HT1080 (cell line): ENCODE measurements around the gene PRAMEF1. TPM values are rescaled to one million over a fixed set of nuclear protein-coding genes. Genes with fewer than 3 reads are reported as not detected.
"Not testable (repeated sequence)": the region's sequence is repeated elsewhere in the genome, so short reads cannot be mapped to it uniquely, and the experiment has no call there.

Experiments used
- DNase-seq: peaks from one replicate; pipeline ENCODE4 v3.0.0-alpha.2; 2015; ENCODE audit warnings: low read depth
- polyA plus RNA-seq, 2 experiments: library from polyadenylated mRNA; depleted of rRNA; stranded (reverse); fragments of >200 nt; gene quantifications; 2 replicates each; pipeline ENCODE4 v1.2.3, GENCODE V29; 2015
- total RNA-seq: library from RNA; depleted of rRNA; stranded (reverse); fragments of >200 nt; shearing (Covaris generic); gene quantifications from 2 replicates; pipeline ENCODE4 v1.2.3, GENCODE V29; 2014; rRNA removed

The PRAMEF1 gene, protein sequence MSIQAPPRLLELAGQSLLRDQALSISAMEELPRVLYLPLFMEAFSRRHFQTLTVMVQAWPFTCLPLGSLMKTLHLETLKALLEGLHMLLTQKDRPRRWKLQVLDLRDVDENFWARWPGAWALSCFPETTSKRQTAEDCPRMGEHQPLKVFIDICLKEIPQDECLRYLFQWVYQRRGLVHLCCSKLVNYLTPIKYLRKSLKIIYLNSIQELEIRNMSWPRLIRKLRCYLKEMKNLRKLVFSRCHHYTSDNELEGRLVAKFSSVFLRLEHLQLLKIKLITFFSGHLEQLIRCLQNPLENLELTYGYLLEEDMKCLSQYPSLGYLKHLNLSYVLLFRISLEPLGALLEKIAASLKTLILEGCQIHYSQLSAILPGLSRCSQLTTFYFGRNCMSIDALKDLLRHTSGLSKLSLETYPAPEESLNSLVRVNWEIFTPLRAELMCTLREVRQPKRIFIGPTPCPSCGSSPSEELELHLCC
- total RNA-seq = not detected in 2 replicates
- polyA plus RNA-seq (2015; cell fraction: cytosol; rRNA removed) = not detected in 2 replicates
- polyA plus RNA-seq (2015; cell fraction: nucleus; rRNA removed) = not detected in 2 replicates

DNA sequence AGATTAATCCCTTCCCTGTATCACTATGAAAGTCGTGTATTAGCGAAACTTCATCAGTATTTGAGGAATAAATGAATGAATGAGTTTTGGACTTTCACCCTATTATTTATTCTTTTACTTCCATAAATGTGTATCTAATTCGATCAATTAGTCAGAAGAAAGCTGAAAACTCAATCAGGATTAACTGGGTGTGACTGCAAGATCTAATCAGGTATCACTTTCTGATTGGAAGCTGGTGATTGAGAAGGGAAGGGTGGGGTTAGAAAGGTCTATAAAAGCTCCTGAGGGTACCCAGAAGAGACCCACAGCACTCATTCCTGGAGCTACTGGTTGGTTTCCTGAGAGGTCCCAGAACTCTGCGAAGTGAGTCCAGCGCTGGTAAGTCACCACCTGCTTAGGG is at the start of gene PRAMEF1:
Gene PRAMEF1 (plus strand): TSS at position 301 of the 400 bp plus-strand sequence. CDS start 1,831 bp downstream, outside the sequence.
- not testable (repeated sequence) for DNase-seq

DNA sequence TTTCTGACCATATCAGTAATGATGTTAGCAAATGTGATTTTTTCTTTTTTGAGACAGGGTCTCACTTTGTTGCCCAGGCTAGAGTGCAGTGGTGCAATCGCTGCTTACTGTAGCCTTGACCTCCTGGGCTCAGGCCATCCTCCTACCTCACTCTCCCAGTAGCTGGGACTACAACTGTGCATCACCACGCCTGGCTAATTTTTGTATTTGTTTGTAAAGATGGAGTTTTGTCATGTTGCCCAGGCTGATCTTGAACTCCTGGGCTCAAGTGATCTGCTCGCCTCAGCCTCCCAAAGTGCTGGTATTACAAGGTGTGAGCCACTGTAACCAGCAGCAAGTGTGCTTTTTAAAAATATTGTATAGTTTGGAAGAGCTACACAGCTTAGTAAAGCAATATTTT is 49.3 kb upstream of the PRAMEF1 start:
- no peak for DNase-seq

DNA sequence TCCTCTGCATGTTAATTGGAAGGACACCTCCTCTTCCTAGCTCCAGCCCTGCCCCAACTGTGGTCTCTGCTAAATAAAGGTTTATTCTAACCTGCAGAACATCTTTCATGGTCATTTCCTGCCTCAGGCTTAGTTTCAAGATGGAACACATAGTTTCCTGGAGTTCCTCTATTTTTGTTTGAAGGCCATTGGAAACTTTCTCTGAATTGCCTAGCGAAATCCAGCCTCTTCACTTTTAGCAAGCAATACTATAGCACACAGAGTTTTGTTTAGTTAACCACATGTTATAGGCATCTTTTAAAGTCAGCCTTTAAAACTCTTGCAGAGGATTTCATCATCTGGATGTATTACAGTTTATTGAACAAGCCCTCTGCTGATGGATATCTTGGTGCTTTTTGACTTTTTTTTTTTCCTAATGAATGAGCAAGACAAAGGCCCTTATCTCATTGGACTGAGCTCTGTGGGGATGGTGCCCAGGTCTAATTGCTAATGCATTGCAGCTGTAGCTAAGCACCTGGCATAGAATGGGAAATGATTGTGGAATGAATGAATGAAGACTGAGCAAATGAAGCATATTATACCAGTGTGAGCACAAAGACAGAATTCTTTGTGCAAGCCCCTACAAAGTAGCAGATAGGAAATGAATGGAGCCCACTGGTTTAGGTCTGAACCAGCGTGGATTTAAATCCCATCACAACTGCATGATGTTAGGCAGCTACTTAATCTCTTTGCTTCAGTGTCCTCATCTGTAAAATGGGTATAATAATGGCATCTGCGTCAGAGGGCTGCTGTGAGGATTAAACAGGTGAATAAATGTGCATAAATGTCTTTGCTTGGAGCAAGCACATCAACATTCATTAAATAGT is 45.8 kb upstream of the PRAMEF1 start:
- no peak for DNase-seq

DNA sequence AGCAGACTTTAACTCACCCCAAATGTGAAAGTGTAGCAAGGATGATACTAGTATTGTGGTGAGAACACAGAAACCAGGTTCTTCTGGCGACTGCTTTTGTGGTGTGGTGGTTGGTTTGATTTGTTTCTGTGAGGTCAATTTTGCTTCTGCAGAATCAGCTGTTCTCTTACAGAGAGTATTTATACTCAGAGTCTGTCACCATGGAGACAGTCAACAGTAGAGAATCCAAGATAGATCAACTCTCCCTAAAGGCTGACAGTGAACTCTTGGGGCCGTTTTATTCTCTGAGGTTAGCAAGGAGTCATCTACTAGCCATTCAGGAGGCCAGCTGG is 45.2 kb upstream of the PRAMEF1 start, which contains the start of gene CFAP107:
Gene CFAP107 (plus strand): TSS at position 209 of the 332 bp plus-strand sequence. CDS start 231 bp downstream, outside the sequence.
- no peak for DNase-seq

DNA sequence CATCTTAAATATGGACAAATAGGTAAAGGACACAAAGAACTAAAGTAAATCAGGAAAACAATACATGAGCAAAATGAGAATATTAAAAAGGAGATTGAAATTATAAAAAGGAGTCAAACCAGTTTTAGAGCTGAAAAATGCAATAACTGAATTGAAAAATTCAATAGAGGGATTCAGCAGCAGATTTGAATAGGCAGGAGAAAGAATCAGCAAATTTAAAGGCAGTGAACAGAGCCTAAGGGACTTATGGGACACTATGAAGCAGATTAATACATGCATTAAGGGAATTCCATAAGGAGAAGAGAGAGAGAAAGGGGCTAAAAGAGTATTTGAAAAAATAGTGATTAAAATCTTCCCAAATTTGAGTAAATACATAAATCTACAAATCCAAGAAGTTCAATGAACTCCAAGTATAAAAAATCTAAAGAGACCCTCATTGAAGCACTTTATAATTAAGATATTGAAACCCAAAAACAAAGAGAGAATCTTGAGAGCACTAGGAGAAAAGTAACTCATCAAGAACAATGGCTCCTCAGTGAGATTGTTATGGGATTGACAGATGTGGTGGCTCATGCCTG is 42.3 kb upstream of the PRAMEF1 start:
- DNase-seq = no peak

DNA sequence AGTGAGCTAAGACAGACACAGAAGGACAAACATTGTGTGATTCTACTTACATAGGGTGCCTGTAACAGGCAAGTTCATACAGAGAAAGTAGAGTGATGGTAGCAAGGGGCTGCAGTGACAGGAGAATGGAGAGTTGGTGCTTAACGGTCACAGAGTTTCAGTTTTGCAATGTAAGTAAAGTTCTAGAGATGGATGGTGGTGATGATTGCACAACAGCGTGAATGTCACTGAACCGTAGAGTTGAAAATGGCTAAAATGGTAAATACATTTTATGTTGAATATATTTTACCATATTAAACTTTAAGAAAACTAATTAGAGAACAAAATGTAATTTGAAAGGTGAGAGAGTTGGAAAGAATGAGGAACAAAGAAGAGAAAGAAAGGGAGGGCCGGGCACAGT is 36.5 kb upstream of the PRAMEF1 start:
- no peak for DNase-seq

DNA sequence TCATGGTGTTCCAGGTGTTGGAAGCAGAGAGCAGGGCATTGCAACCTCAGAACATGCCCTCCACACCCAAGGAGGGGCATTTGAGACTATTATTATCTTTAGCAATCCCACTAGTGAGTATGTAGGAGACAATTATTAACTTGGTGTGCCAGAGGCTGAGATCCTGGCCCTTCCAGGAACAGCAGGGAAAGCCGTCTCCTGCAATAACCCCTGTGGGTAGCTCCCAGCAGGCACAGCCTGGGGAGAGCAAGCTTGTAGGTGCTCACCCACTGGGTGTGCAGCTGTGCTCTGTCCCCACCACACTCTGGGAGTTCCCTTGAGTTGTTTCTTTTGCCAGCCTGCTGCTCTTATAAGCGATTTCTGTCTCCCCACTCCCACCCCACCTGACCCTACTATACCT is 34.9 kb upstream of the PRAMEF1 start:
- no peak for DNase-seq

DNA sequence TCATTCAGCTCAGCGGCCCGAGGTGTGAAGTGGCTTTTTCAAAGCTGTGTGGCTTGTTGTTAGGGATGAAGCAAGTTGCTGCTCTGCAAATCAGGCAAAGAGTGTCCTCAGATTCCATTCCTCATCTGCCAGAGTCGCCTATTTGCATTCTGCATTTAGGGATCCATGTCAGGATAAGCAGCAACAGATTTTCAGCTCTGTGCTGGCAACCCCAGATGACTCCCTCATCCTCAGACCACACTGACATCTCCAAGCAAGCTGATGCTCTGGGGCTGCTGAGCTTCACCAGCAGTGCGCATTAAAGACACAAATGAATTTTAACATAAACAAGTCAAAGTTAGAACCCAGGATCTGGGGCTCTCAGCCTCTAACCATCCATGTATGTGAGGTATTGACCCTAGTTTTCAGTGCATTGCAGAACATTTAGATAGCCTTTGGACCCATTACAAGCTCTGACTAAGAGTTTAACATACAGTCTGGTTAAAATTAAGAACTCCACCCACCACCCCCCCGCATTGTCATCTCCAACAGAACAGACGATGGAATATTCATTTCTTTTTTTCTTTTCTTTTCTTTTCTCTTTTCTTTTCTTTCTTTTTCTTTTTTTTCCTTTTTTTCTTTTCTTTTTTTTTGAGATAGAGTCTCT is 34.3 kb upstream of the PRAMEF1 start:
- no peak for DNase-seq

DNA sequence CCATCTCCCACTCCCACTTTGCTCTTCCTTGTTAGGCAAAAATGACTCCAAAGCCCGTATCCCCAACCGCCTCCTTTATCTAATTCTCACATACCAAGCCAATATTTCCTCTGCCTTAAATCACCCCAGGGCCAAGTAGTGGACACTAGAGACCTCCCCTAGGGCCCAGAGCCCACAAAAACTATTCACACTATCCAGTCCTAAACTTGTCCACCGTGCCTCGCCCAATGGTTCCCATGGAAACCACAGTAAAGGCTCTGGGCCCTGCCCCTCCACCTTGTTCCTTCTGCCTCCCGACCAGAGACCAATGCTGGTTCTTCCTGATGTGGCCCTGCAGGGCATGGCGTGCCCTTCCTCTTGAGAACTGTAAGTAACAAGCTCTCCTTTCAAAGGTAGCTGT is 33.4 kb upstream of the PRAMEF1 start:
- DNase-seq = no peak

DNA sequence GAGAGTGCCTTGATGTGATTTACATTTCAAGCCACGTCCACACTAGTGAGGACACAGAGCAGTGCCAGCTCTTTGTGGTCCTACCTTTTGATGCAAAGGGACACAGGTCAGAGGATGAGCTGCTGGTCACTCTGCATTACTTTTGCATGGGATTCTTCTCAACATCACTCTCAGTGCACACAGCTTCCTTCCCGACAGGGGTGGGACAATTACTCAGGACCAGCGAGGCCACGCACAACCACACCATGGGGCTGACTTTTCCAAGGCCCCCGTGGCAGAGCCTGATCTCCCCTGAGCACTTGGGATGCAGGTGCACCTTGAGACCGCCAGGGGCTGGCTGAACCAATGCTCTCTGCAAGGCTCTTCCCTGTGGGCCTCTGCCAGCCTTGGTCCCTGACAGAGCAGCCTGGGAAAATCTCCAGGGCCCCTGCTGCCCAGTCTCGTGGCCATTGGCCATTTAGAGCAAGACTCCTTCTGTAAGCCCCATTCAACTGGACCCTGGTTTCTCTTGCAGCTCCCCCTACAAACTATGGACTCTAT is 30.9 kb upstream of the PRAMEF1 start:
- peak; percentile 11 for DNase-seq

DNA sequence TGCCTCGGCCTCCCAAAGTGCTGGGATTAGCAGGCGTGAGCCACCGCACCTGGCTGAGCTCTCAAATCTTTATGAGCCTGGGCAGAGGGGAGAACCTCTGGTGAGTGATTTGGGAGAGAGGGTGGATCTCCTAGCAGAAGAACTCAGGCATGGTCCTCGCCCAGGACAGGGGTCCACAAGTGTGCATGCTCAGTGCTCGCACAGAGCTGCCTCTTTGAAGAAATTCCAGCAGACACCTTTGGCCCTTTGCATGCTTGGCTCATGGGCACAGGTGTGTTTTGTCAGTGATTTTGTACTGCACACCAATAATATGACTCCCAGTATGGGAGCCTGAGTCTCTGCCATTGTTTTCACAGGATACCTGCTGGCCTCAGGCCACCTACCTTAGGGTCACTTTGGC is 29.4 kb upstream of the PRAMEF1 start:
- DNase-seq = no peak

DNA sequence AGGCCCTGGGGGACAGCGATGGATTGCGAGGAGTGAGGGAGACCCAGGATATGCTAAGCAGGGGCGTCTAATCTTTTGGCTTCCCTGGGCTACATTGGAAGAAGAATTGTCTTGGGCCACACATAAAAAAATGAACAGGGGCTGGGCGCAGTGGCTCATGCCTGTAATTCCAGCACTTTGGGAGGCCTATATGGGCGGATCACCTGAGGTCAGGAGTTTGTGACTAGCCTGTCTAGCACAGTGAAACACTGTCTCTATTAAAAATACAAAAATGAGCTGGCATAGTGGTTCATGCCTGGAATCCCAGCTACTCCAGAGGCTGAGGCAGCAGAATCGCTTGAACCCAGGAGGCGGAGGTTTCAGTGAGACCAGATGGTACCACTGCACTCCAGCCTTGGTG is 28.4 kb upstream of the PRAMEF1 start:
- no peak for DNase-seq

DNA sequence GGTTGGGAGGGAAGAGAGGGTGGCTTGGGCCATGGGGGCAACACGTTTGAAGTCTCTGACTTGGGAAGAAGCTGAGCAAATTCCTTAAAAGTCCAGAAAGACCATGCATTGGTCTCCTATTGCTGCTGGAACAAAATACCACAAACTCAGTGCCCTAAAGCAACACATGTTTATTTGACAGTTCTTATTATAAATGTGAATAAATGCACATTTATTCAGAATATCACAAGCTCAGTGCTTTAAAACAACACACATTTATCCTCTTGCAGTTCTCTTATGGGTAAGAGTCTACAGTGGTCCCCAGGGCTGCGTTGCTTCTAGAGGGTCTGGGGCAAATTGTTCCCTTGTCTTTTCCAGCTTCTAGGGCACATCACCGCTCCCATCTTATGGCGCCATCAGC is 27.7 kb upstream of the PRAMEF1 start:
- no peak for DNase-seq

DNA sequence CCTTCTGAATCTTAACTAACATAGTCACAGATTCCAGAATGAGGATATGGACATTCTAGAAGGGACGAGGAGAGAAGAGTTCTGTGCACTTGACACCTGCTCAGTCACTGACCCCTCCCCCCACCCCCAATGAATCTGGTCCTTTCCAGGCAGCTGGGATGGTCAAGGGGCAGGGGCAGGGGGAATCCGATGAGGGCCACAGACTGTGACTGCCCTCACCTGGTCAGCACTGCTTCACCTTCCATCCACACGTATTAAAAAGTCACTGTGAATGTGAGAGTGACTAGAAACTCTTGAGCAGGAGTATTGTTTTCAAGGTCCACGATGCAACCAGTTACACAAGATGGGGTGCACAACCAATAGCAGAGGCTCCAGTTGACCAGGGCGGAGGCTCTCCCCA is 27.2 kb upstream of the PRAMEF1 start:
- DNase-seq = no peak

DNA sequence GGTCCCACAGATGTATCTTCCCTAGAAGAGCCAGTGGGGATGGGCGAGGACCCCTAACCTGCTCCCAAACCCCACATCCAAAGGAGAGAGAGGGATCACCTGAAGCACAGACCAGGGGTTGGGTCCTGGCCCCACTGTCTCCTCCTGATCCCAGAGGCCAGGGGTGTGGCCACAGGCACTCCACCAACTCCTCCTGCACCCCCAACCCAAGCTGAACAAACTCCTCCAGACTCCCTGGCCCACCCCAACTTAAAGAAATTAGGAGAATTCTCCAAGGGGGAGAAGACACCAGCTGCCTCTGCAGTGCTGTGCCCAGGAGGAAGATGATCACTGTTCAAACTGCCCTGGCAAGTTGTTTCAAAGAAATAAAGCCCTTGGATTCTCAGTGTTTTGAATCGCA is 22.2 kb upstream of the PRAMEF1 start:
- no peak for DNase-seq

DNA sequence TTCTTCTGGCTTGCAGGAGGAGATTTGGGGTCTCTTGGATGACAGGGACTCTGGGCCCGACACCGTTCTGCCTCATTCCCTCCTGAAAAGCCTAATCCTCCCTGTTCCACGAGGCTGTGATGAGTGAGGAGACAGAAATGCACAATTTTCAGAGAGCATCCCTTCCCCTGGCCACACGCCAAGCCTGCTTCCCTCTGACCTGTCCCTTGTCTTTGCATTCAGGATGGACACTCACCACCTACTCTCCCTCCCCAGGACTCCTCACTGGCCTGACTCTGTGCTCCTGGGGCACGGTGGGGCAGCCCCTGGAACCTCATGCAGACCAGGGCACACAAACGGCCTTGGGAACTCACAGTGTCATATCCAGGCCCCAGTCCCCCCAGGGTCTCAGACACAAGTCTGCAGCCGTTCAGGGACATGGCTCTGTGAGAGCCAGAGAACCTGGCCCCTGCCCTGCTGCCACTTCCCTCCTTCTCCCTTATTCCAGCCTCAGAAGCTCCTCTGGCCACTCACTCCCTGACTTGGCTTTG is 21.2 kb upstream of the PRAMEF1 start:
- DNase-seq = no peak

DNA sequence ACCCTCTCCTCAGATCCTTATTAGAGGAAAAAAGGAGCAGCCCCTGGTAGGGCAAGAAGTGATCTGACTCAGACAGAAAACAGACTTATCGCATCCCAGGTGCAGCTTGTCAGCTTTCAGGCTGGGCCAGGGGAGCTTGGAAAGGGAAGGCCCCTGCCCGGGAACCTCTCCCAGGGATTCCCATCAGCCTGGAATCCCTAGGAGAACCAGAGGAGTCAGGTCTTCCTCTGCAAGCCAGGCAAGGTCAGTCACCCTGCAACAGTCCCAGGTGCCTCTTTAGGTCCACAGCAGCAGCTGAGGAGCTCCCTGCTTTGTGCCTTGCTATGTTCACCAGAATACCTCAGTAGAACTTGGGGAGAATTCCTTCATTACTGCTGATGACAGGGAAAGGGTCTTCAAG is 20.6 kb upstream of the PRAMEF1 start:
- no peak for DNase-seq

DNA sequence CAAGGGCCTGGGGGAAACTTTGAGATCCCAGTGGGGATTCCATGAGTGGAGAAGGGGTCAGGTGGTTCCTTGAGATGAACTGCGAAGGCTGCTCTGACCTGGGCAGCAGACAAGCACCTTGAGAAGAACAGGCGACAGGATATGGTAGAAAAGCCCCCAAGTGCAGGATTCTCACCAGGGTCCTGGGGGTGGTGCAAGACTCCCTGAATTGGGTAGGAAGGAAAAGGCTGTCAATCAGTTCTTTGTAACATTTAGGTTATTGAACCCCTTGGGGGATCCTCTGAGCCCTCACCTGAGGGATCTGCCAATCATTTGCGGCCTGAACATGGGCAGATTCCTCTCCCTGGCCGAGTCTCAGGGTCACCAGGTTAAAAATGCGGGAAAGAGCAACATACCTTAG is 20.0 kb upstream of the PRAMEF1 start:
- DNase-seq = no peak

DNA sequence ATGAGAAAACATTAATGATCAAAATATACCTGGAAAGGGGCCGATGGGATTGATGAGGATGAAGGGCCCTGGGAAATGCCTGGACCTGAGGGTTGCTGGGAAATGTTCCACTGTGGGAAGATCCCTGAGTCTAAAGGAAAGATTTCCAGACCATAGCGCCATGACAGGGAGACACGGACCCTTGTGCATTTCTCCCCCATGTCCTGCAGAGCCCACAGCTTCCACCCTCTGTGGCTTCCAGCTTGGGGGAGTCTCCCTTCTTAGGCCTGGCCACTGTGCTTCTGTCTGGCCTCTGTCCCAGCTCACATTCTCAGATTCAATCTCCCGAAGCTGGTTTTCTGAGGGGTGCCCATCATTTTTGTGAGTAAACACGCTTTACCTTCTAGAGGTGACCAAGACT is 18.7 kb upstream of the PRAMEF1 start:
- no peak for DNase-seq

DNA sequence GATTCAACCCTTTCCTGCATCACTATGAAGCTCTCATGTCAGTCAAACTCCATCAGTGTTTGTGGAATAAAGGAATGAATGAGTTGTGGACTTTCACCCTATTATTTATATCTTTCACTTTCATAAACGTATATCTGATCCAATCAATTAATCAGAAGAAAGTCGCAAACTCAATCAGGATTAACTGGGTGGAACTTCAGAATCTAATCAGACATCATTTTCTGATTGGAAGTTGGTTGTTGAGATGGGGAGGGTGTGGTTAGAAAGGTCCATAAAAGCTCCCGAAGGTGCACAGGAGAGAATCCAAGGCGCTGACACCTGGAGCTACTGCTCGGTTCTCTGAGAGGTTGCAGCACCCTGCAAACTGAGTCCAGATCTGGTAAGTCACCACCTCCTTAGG is 17.8 kb upstream of the PRAMEF1 start, which contains the start of gene PRAMEF12:
Gene PRAMEF12 (plus strand): TSS at position 301 of the 400 bp plus-strand sequence. CDS start 1,130 bp downstream, outside the sequence.
- no peak for DNase-seq
